ENCODE measurements around the gene POFUT2. TPM values are rescaled to one million over a fixed set of nuclear protein-coding genes. Genes with fewer than 3 reads are reported as not detected.

POFUT2 gene
- total RNA-seq, 4 donors from 2014 or later, result 7.9 to 11.4 (median 9.4) TPM

DNA sequence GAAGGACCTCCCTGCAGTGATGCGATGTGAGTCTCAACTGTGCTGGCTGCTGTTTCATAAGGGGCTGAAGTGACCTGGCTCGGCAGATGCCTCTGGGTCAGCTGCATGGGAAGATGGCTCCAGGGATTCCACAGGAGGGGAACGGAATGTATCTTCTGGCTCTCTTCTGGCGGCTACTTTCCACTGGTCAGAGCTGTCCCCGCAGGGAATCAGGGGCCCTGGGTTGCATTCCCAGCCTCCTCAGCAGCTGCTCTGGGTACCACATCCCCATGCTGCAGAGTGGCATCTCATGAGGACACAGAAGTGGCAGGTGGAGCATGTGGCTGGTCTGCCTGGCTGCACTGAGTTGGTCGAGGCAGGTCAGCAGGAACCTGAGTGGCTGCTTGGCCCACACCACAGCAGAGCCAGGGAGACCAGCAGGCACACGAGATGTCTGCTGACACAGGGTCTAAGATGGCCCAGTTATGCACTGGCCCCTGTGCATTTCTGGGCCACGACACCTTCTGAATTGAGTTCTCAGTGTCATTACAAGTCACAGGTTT is 42.8 kb downstream of the POFUT2 start:
- no peak for DNase-seq
- Histone ChIP-seq H3K27me3 (peaks cover 0 to 45% (median 0%) of the 10 kb centered on the region in 4 donors), H3K4me1 (peaks cover 0 to 10% (median 7%) of the 10 kb centered on the region in 3 donors), H3K4me3 (no peak overlapping the region), H3K27ac (no peak overlapping the region), H3K9me3 (peaks cover 0 to 33% (median 8%) of the 10 kb centered on the region in 3 donors), H3K36me3 (no peaks in the 10 kb centered on the region)
- TF ChIP-seq, protein P1, sequence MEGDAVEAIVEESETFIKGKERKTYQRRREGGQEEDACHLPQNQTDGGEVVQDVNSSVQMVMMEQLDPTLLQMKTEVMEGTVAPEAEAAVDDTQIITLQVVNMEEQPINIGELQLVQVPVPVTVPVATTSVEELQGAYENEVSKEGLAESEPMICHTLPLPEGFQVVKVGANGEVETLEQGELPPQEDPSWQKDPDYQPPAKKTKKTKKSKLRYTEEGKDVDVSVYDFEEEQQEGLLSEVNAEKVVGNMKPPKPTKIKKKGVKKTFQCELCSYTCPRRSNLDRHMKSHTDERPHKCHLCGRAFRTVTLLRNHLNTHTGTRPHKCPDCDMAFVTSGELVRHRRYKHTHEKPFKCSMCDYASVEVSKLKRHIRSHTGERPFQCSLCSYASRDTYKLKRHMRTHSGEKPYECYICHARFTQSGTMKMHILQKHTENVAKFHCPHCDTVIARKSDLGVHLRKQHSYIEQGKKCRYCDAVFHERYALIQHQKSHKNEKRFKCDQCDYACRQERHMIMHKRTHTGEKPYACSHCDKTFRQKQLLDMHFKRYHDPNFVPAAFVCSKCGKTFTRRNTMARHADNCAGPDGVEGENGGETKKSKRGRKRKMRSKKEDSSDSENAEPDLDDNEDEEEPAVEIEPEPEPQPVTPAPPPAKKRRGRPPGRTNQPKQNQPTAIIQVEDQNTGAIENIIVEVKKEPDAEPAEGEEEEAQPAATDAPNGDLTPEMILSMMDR (IDR thresholded peaks at IDR 0.05), result no peak
- no peak for TF ChIP-seq POLR2A (IDR thresholded peaks at IDR 0.05)
- intact Hi-C loops (cut with DNase I), result no loop called here
- 69 to 79% methylated on average over 3 to 4 of the region's 8 CpGs for WGBS, 2 donors

DNA sequence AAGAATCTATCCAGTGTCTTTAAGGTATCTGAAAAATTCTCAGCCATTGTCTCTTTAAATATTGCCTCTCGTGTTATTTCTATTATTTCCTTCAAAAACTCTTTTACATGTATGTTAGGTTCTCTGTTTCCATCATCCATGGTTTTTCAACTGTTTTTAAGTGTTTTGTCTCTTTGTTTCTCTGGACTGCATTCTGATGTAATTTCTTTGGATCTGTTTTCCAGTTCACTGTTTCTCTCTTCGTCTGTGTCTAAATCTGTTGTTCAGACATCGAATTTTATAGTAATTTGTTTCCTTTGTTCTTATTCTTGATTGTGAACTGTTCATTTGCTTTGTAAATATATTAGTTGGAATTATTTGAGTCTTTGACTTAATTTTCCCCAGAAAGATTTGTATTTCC is 44.1 kb downstream of the POFUT2 start:
- Histone ChIP-seq H3K4me3 (no peak overlapping the region), H3K27ac (no peak overlapping the region), H3K36me3 (no peaks in the 10 kb centered on the region), H3K27me3 (peaks cover 0 to 39% (median 0%) of the 10 kb centered on the region in 4 donors), H3K9me3 (peaks cover 0 to 33% (median 8%) of the 10 kb centered on the region in 3 donors), H3K4me1 (peaks cover 0 to 4% (median 2%) of the 10 kb centered on the region in 3 donors)
- no peak for TF ChIP-seq POLR2A (IDR thresholded peaks at IDR 0.05)
- TF ChIP-seq, protein P1 (IDR thresholded peaks at IDR 0.05), result no peak
- DNase-seq, result no peak
- intact Hi-C loops (cut with DNase I), result no loop called here
- whole genome bisulfite sequencing, 2 donors, result 62 to 73% methylated on average over 3 of the region's 3 CpGs

DNA sequence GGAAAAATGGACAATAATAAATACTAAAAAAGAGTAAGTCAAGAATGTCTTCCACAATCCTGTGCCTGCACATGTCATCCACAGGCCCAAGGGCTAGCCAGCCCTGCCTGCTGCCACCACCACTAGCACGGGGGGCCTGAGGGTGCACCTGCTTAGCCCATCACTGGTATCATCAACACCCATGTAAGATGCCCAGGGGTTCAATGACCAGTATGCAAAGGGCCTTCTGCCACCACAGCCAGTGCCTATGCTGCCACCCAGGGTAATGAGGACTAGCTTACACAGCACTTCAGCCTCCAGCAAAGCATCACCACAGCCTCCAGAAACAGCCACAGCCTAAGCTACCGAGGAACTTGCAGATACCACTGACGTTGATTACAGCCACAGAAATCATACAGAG is 46.3 kb downstream of the POFUT2 start:
- no peak for DNase-seq
- H3K9me3 ChIP-seq, result peaks cover 0 to 33% (median 8%) of the 10 kb centered on the region in 3 donors
- H3K36me3 ChIP-seq, result no peaks in the 10 kb centered on the region
- WGBS, 2 donors, result 65 to 82% methylated on average over 2 to 3 of the region's 3 CpGs
- no peak overlapping the region for H3K4me3 ChIP-seq
- no peaks in the 10 kb centered on the region for H3K4me1 ChIP-seq
- peaks cover 0 to 26% (median 0%) of the 10 kb centered on the region in 4 donors for H3K27me3 ChIP-seq
- intact Hi-C loops (cut with DNase I), result no loop called here
- H3K27ac ChIP-seq, result no peak overlapping the region
- no peak for TF ChIP-seq POLR2A (IDR thresholded peaks at IDR 0.05)
- TF ChIP-seq, protein P1 (IDR thresholded peaks at IDR 0.05), result no peak

DNA sequence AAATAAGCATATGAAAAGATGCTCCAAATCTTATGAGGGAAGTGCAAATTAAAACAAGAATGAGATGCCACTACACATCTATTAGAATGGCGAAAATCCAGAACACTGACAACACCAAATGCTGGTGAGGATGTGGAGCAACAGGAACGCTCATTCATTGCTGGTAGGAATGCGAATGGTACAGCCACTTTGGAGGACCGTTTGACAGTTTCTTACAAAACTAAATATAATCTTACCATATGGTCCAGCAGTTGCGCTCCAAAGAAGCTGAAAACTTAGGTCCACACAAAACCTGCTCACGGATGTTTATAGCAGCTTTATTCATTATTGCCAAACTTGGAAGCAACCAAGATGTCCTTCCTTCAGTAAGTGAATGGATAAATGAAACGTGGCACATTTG is 50.3 kb downstream of the POFUT2 start:
- TF ChIP-seq POLR2A (IDR thresholded peaks at IDR 0.05), result no peak
- TF ChIP-seq, protein P1 (IDR thresholded peaks at IDR 0.05), result no peak
- peaks cover 0 to 39% (median 1%) of the 10 kb centered on the region in 4 donors for H3K27me3 ChIP-seq
- DNase-seq, result no peak
- WGBS, 2 donors, result 82 to 86% methylated on average over 7 of the region's 7 CpGs
- H3K9me3 ChIP-seq, result peaks cover 0 to 13% (median 0%) of the 10 kb centered on the region in 3 donors
- H3K27ac ChIP-seq, result no peak overlapping the region
- H3K36me3 ChIP-seq, result no peaks in the 10 kb centered on the region
- H3K4me3 ChIP-seq, result no peak overlapping the region
- H3K4me1 ChIP-seq, result no peaks in the 10 kb centered on the region
- intact Hi-C loops (cut with DNase I), result no loop called here

GRCh38 chr21:45236481-45236880 is 51.2 kb downstream of the POFUT2 start:
- no peak for DNase-seq
- 35 to 85% methylated on average over 2 of the region's 2 CpGs for WGBS, 2 donors
- Histone ChIP-seq H3K27me3 (peaks cover 0 to 47% (median 1%) of the 10 kb centered on the region in 4 donors), H3K4me1 (no peaks in the 10 kb centered on the region), H3K27ac (no peak overlapping the region), H3K36me3 (no peaks in the 10 kb centered on the region), H3K4me3 (no peak overlapping the region), H3K9me3 (peaks cover 0 to 7% (median 0%) of the 10 kb centered on the region in 3 donors)
- TF ChIP-seq, protein P1 (IDR thresholded peaks at IDR 0.05), result no peak
- no peak for TF ChIP-seq POLR2A (IDR thresholded peaks at IDR 0.05)
- intact Hi-C loops (cut with DNase I), result no loop called here
